Measurements from ENCODE around the gene COMMD4.

- TF ChIP-seq CTCF (conservative IDR thresholded peaks at IDR 0.05 in 1 of 2, IDR thresholded peaks at IDR 0.05 in 1 of 2; ENCODE audit: low read depth in 1 of 2, low read length in 2 of 2) (no peak), EZH2 (IDR thresholded peaks at IDR 0.05; ENCODE audit: low read length, missing control alignments) (no peak)
These were observed 31.1 kb downstream of the COMMD4 start for GRCh38 chr15:75367006-75367405.

Measured in fibroblast of lung (primary cell).